ENCODE measurements around the gene NOPCHAP1. TPM values are rescaled to one million over a fixed set of nuclear protein-coding genes. Genes with fewer than 3 reads are reported as not detected.

The NOPCHAP1 gene
- polyA plus RNA-seq, 1 donor (not counting 4 experiments of a cell fraction or from before 2014, with no cell fraction given): 16.7 TPM

DNA sequence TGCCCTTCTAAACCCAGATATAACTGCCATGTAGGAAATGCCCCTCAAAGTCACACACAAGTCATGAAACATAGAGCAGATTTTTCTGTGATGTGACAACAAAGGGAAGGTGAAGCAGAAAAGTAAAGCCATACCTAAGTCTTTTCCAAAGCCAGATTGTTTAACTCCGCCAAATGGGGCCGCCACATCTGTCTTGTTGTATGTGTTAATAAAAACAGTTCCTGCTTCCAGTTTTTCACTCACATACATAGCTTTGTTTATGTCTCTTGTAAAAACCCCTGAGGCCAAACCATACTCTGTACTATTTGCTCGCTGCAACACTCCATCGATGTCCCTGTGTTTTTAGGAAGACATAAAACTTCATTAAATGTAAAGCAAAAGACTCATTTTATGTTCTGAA lies 40.3 kb downstream of the NOPCHAP1 start:
- Histone ChIP-seq H3K9ac (ENCODE audit: control insufficient read depth, extremely low read depth, insufficient read depth, low read length) (no peak overlapping the region), H2AFZ (ENCODE audit: control insufficient read depth, low read length) (no peak overlapping the region), H3K36me3 (ENCODE audit: control insufficient read depth in 2 of 2, extremely low read depth in 1 of 2, insufficient read depth in 2 of 2, low read length in 2 of 2) (peaks cover 0 to 6% of the 10 kb centered on the region in 2 experiments), H3K4me2 (ENCODE audit: control insufficient read depth, extremely low read depth, insufficient read depth, low read depth, low read length) (no peak overlapping the region), H3K9me3 (ENCODE audit: control insufficient read depth, low read depth, low read length) (no peaks in the 10 kb centered on the region), H4K20me1 (ENCODE audit: control insufficient read depth, extremely low read depth, insufficient read depth, low read length) (no peaks in the 10 kb centered on the region), H3K4me1 (ENCODE audit: control insufficient read depth, extremely low read depth, insufficient read depth, low read length) (no peaks in the 10 kb centered on the region), H3K27me3 (ENCODE audit: control insufficient read depth, extremely low read depth, insufficient read depth, low read length) (no peaks in the 10 kb centered on the region), H3K27ac (ENCODE audit: control insufficient read depth, insufficient read depth, low read length) (no peak overlapping the region), H3K9me1 (ENCODE audit: control insufficient read depth, extremely low read depth, insufficient read depth, low read length) (no peaks in the 10 kb centered on the region), H3K79me2 (ENCODE audit: control insufficient read depth, insufficient read depth, low read length) (no peaks in the 10 kb centered on the region), H3K4me3 (ENCODE audit: control insufficient read depth in 2 of 3, extremely low read depth in 1 of 3, insufficient read depth in 2 of 3, low read depth in 1 of 3, low read length in 3 of 3) (no peak overlapping the region)
- DNase-seq (ENCODE audit: low read depth, low spot score) (no peak), FAIRE-seq (no peak)
- dilution Hi-C loops (cut with MboI; ENCODE audit: extremely low pct_ligation_motif_present, low sequenced_read_pairs): no loop called here
- TF ChIP-seq EZH2 (IDR thresholded peaks at IDR 0.05; ENCODE audit: low read length) (no peak), CTCF (optimal IDR thresholded peaks at IDR 0.05 in 1 of 3, IDR thresholded peaks at IDR 0.05 in 1 of 3, conservative IDR thresholded peaks at IDR 0.05 in 1 of 3; ENCODE audit: extremely low read depth in 1 of 3, insufficient read depth in 2 of 3, low read length in 3 of 3) (no peak)

DNA sequence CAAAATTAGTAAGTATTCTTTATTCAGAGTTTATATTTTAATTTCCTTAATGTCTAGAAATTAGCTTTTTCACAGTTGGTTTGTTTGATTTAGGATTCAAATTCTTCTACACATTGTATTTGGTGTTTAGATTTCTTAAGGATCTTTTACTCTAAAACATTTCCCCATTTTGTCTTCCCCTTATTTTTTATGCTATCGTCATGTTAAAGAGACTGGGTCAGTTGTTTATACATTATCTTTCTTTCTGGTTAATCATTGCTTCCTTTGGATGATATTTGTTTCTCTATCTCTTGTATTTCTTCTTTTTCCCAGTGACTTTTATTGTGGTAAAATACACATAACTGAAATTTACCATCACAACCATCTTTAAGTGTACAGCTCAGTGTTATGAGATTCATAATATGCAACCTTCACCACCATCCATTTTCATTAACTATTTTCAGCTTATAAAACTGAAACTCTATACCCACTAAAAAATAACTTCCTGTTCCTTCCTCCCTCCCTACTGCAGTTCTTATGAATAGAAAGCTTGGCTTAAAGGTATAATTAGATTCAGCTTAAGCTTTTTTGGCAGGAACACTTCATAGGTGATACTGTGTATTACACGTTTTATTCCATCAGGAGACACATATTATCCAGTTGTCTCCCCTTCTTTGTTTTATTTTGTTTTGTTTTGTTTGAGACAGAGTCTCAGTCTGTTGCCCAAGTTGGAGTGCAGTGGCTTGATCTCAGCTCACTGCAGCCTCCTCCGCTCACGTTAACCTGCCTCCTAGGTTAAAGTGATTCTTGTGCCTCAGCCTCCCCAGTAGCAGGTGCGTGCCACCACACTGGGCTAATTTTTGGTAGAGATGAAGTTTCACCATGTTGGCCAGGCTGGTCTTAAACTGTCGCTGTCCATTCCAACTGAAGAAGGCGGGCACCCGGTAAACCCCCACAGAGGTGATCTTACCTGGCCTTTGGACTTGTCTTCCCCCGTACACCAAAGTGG lies 45.0 kb downstream of the NOPCHAP1 start:
- Histone ChIP-seq H3K27me3 (ENCODE audit: control insufficient read depth, extremely low read depth, insufficient read depth, low read length) (no peaks in the 10 kb centered on the region), H3K4me1 (ENCODE audit: control insufficient read depth, extremely low read depth, insufficient read depth, low read length) (peaks cover 8% of the 10 kb centered on the region), H3K4me3 (ENCODE audit: control insufficient read depth in 2 of 3, extremely low read depth in 1 of 3, insufficient read depth in 2 of 3, low read depth in 1 of 3, low read length in 3 of 3) (no peak overlapping the region), H3K9ac (ENCODE audit: control insufficient read depth, extremely low read depth, insufficient read depth, low read length) (no peak overlapping the region), H2AFZ (ENCODE audit: control insufficient read depth, low read length) (no peak overlapping the region), H3K9me3 (ENCODE audit: control insufficient read depth, low read depth, low read length) (no peaks in the 10 kb centered on the region), H4K20me1 (ENCODE audit: control insufficient read depth, extremely low read depth, insufficient read depth, low read length) (no peaks in the 10 kb centered on the region), H3K36me3 (ENCODE audit: control insufficient read depth in 2 of 2, extremely low read depth in 1 of 2, insufficient read depth in 2 of 2, low read length in 2 of 2) (no peaks in the 10 kb centered on the region), H3K27ac (ENCODE audit: control insufficient read depth, insufficient read depth, low read length) (no peak overlapping the region), H3K4me2 (ENCODE audit: control insufficient read depth, extremely low read depth, insufficient read depth, low read depth, low read length) (no peak overlapping the region), H3K79me2 (ENCODE audit: control insufficient read depth, insufficient read depth, low read length) (no peaks in the 10 kb centered on the region), H3K9me1 (ENCODE audit: control insufficient read depth, extremely low read depth, insufficient read depth, low read length) (no peaks in the 10 kb centered on the region)
- no peak for DNase-seq (ENCODE audit: low read depth, low spot score)
- dilution Hi-C loops (cut with MboI; ENCODE audit: extremely low pct_ligation_motif_present, low sequenced_read_pairs): no loop called here
- TF ChIP-seq EZH2 (IDR thresholded peaks at IDR 0.05; ENCODE audit: low read length) (no peak), CTCF (optimal IDR thresholded peaks at IDR 0.05 in 1 of 3, IDR thresholded peaks at IDR 0.05 in 1 of 3, conservative IDR thresholded peaks at IDR 0.05 in 1 of 3; ENCODE audit: extremely low read depth in 1 of 3, insufficient read depth in 2 of 3, low read length in 3 of 3) (no peak)
- no peak for FAIRE-seq

Measured in keratinocyte (primary cell).